Stimulated activated CD8-positive, alpha-beta memory T cell treated with anti-CD3 and anti-CD28 coated beads, Interleukin-7, amount 100 ng/mL, for 48 hours (primary cell): ENCODE data around the gene RAET1L.
"Not testable (repeated sequence)": the region's sequence is repeated elsewhere in the genome, so short reads cannot be mapped to it uniquely, and the experiment has no call there.

ENCODE experiments used
- DNase-seq, 2 donors: peaks; one replicate each; pipeline ENCODE4 v3.0.0-alpha.2; 2020; ENCODE audit warnings: low read depth in 1 of 2; ENCODE audit errors: extremely low read depth in 1 of 2

Gene RAET1L

GRCh38 chr6:150046943-150047342 lies 21.6 kb upstream of the RAET1L start:
- DNase-seq: no peak

DNA sequence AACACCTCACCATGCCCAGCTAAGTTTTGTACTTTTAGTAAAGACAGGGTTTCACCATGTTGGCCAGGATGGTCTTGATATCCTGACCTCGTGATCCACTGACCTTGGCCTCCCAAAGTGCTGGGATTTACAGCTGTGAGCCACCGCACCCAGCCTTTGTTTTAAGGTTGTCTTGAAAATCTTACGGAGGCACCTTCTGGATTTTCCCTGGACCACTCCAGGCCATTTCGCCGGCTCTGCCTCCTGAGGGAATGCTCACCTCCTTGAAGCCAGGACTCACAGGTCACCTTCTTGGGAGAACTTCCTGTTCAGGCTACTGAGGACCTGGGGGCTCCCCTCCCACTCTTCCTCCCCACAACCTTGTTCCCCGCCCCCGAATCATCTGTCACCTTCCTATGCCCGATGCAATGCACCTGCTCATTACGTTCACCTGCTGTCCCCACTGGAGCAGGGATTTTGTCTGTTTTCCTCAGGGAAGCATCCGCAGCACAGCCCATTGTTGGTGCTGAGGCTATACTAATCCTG lies 19.4 kb upstream of the RAET1L start:
- no peak for DNase-seq

- no peak for DNase-seq
Measured at GRCh38 chr6:150043501-150044412, 18.4 kb upstream of the RAET1L start.

GRCh38 chr6:150043096-150043495 lies 17.8 kb upstream of the RAET1L start:
- DNase-seq: no peak

DNA sequence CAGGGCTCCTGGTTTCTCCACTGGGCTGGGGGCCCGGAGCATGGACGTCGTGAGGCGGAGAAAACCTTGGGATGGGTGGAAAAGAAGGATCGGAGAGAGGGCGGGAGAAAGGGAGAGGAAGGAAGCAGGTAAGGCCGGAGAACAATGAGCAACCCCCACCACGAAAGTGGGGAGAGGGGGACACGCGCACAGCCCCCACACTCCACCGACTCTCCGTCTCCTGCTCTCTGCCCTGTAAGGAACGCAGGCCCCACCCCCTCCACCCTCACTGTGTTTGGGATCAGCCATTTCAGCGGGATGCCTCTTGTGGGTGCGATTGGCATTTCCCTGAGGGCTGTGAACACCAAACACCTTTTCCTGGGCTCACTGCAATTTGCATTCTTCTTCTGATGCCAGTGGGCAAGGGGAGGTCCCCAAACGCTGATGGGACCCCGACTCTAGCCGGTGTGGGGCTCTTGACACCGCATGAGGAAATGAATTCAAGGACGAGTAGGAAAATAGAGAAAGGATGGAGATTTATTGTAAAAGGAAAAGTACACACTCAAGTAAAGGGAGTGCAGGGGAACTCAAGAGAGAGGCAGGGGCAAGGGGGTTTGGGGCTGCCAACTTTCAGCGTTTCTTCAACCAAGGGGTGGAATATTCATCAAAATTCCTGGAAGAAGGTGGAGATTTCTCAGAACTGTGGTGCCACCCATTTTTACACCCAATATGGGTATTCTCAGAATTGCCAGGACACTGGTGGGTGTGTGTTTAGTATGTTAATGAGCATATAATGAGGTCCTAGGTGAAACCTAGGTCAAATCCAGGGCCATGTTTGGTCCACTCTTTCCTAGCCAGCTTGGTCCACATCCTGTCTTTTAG lies 13.1 kb upstream of the RAET1L start:
- no peak for DNase-seq

DNA sequence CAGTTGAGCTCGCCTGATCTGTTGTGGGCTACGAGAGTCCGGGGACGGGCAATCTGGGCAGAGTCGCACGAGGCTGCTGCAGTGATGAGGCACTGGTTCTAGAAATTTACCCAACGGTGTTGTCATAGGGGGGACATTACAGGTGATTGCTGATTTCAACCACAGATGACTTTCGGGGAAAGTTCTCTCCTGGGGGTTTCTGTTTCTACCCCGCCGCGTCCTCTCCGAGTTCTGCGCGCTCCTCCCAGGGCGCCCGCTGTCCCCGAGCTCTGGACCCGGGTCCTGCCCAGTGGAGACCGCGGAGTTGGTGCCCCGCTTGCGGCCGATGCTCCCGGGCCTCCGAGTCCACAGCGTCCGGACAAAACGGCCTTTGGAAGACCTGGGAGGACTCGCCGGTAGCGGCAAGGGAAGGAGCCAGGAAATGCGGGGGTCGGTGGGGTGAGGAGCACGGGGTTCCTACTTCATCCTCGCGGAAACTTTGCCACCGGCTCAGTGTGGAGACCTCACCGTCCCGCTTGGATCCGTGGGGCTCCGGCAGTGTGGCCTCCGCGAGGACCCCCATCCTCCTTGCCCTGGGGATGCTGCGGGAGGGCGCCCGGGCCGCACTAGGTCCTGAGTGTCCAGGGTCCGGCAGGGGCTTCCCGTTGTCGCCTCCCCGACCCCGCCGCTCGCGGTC lies 12.3 kb upstream of the RAET1L start:
- DNase-seq: no peak

DNA sequence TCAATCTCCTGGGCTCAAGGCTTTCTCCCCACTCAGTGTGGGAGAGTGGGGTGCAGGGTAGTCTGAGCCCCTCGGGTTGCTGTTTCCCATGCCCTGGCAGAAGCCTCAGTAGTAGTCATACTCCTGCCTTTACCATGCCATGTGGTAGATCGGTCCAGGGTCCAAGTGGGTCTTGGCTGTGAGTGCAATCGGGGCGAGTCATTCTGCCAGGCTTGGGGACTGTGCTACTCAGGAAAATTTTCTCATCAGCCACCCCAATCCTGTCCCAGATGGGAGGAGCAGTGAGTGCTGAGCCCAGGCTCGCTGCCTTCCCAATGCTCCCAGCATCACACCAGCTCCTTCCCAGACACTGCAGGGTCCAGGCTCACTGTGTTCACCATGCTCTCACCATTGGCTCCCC lies 10.7 kb upstream of the RAET1L start:
- no peak for DNase-seq

GRCh38 chr6:150033207-150033771 lies 8.0 kb upstream of the RAET1L start:
- no peak for DNase-seq

- DNase-seq: no peak
Measured at GRCh38 chr6:150032598-150032997, 7.3 kb upstream of the RAET1L start.

- no peak for DNase-seq
Measured at GRCh38 chr6:150030611-150031010, 5.3 kb upstream of the RAET1L start.

- no peak for DNase-seq
Measured at GRCh38 chr6:150029749-150030148, 4.4 kb upstream of the RAET1L start.

DNA sequence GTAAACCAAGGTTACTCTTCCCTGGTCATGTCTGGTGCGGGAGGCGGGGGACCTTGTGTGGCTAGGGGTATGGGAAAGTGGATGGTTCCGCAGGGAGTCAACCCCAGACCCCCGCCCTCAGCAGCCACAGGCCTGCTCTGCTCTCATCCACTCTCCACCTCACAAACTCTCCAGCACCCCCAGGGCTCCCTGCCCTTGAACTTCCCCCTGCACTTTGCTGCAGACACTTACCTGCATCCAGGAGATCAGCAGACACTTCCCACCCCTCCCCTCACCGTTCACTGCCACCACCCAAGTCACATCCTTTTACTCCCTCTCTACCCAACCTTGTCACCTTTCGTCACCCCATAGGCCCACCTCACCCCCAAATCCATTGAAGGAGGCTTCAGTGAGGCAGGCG lies 3.9 kb upstream of the RAET1L start:
- no peak for DNase-seq

GRCh38 chr6:150028799-150029198 lies 3.5 kb upstream of the RAET1L start:
- DNase-seq: no peak

- DNase-seq: no peak
Measured at GRCh38 chr6:150027806-150028565, 2.7 kb upstream of the RAET1L start.

GRCh38 chr6:150026976-150027805 lies 1.9 kb upstream of the RAET1L start:
- no peak for DNase-seq

- no peak for DNase-seq
Measured at GRCh38 chr6:150024646-150025155, 631 bp downstream of the RAET1L start.

DNA sequence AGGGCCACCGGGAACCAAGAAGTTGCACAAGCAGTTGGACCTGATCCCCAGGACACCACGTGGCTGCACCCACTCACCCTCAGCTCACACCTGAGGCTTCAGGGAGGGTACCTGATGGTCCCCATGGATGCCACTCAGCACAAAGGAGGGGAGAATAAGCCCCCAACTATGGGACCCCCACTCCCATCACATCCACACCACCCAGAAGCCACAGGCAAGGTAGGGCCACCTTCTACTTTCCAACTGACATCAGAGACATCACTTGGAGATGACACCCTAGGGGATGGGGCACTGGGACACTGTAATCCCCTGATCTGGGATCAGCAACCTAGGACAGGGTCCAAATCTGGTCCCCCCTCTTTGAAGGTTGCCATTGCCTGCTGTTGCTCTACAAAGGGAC lies 1.3 kb downstream of the RAET1L start:
- not testable (repeated sequence) for DNase-seq

DNA sequence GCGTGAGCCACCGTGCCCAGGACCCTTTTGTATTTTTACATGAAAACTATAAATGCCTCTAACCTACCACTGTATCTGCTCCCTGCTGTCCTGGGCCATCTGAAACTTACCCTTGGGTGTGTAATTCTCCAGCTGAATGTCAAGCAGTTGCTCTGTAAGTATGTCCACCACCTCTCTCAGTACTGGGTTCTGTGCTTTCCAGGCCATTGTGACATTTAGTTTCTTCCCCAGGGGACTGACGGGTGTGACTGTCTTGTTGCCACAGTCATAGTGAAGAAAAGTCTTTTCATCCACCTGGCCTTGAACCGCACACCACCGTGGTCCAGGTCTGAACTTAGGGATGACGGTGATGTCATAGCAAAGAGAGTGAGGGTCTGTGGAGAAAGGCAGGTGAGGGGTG lies 3.5 kb downstream of the RAET1L start:
- DNase-seq: not testable (repeated sequence)
